Embryonic facial prominence (tissue), 1 donor: ENCODE results near the gene MIPEP.

Experiments
- DNase-seq: peaks from one replicate; pipeline ENCODE4 v3.0.0-alpha.2; 2016; ENCODE audit errors: extremely low spot score

Gene MIPEP

GRCh38 chr13:23680845-23681669 lies 208.1 kb downstream of the MIPEP start:
- no peak for DNase-seq
